AG04449 (cell line): Measurements from ENCODE around the gene TM9SF4.

Experiments used
- CTCF ChIA-PET: fragments of 350-600 bp; formaldehyde crosslinking; extraction: SDS; loops from one replicate; lab custom pipeline; 2021; ENCODE audit warnings: antibody characterized with exemption; lab: Yijun Ruan, JAX
- POLR2A ChIA-PET: fragments of 400-600, 350-600 bp; formaldehyde crosslinking; extraction: SDS; loops from one replicate; lab custom pipeline; 2020; ENCODE audit warnings: antibody characterized with exemption, inconsistent platforms; lab: Yijun Ruan, JAX
- DNase-seq: peaks from one replicate; pipeline ENCODE4 v3.0.0-alpha.2; 2010; ENCODE audit warnings: low read depth, low spot score
- H3K4me3 ChIP-seq: 2 replicates; pipeline ENCODE4 v1.5.1; 2011; ENCODE audit warnings: low read depth, mild to moderate bottlenecking, control low read depth, low read length
- TF ChIP-seq, protein P1 (sequence below): IDR thresholded peaks from one replicate; pipeline ENCODE4 v1.5.1; 2011; ENCODE audit warnings: mild to moderate bottlenecking, moderate library complexity, low read length, control low read depth, inconsistent platforms; ENCODE audit not compliant: insufficient read depth; ENCODE audit errors: missing control alignments

Gene TM9SF4

DNA sequence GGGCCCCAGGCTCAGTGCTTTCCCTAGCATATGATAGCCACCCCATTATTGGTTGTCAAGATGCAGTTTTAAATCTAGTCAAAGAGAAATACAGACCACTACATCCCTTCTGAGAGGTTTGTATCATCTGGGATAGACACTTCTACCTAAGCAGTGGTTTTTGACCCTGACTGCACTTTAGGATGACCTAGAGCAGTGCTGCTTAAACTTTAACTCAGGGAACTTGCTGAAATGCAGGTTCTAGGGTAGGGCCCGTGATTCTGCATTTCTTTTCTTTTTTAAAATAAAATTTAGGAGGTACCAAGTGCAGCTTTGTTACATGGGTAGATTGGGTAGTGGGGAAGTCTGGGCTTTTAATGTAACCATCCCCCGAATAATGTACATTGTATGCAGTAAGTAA, 18.7 kb downstream of the TM9SF4 start:
- POLR2A ChIA-PET, result no interaction called here
- CTCF ChIA-PET, result interaction anchor here (0.7 kb wide), 1 partner anchor 39 kb away, joined by 3 read pairs; no protein-coding TSS in a partner anchor
- no peak for DNase-seq
- H3K4me3 ChIP-seq, result no peak overlapping the region
- TF ChIP-seq, protein P1, sequence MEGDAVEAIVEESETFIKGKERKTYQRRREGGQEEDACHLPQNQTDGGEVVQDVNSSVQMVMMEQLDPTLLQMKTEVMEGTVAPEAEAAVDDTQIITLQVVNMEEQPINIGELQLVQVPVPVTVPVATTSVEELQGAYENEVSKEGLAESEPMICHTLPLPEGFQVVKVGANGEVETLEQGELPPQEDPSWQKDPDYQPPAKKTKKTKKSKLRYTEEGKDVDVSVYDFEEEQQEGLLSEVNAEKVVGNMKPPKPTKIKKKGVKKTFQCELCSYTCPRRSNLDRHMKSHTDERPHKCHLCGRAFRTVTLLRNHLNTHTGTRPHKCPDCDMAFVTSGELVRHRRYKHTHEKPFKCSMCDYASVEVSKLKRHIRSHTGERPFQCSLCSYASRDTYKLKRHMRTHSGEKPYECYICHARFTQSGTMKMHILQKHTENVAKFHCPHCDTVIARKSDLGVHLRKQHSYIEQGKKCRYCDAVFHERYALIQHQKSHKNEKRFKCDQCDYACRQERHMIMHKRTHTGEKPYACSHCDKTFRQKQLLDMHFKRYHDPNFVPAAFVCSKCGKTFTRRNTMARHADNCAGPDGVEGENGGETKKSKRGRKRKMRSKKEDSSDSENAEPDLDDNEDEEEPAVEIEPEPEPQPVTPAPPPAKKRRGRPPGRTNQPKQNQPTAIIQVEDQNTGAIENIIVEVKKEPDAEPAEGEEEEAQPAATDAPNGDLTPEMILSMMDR, result no peak

DNA sequence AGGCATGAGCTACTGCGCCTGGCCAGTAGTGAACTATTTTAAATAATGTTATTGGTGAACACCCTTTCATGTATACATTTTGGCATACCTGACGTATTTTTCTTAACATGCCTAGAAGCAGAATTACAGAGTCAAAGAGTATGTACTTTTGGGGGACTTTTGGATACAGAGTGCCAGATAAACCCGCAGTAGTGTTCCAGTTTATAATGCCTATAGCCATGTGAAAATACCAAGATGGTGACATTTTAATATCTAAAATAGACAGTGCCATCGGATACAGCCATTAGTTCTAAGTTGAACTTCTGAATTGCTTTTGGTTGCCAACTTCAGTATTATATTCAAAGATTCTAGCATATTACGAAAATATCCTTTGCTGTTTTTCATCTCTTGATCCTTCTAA, 20.3 kb downstream of the TM9SF4 start:
- no peak for DNase-seq
- TF ChIP-seq, protein P1, result no peak
- H3K4me3 ChIP-seq, result no peak overlapping the region
- POLR2A ChIA-PET, result no interaction called here
- CTCF ChIA-PET, result interaction anchor here (1.2 kb wide), 1 partner anchor 296 kb away, joined by 3 read pairs; no protein-coding TSS in a partner anchor

DNA sequence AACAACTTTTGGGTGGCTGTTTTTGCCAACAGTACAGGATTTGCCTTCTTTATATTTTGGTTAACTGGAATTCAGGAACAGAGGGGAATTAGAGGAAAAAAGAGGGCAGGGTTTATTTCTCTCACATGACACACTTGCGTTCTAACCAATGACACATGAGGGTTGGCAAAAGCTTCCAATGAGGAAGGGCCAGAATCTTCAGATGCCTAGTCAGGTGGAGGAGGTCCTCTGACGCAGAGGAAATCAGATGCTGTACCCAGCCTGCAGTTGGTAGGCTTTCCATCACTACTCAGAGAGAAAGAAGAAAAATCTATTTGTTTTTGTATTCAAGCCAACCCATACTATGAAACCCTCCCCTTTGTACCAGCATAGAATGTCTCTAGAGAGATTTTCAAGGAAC, 20.8 kb downstream of the TM9SF4 start:
- ChIA-PET CTCF (no interaction called here), POLR2A (no interaction called here)
- no peak for DNase-seq
- TF ChIP-seq, protein P1, result no peak
- no peak overlapping the region for H3K4me3 ChIP-seq

DNA sequence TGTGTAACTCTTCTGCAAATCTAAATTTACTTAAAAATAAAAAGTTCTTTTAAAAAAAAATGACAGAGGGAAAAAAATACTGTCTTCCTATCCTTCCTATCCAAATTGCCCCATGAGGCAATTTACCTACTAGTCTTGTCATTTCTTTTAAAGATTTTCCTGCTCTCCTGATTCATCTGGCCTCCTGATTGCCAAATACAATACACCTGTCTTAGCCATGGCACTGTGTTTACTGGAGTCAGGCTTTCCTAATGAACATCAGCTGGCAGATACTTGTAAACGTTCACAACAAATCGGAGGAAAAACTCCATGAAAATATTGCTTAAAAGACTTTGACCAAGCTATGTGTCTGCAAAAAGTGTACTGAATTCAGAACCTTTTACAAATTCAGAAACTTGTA, 21.5 kb downstream of the TM9SF4 start:
- no peak overlapping the region for H3K4me3 ChIP-seq
- ChIA-PET CTCF (no interaction called here), POLR2A (no interaction called here)
- TF ChIP-seq, protein P1, result no peak
- DNase-seq, result no peak

DNA sequence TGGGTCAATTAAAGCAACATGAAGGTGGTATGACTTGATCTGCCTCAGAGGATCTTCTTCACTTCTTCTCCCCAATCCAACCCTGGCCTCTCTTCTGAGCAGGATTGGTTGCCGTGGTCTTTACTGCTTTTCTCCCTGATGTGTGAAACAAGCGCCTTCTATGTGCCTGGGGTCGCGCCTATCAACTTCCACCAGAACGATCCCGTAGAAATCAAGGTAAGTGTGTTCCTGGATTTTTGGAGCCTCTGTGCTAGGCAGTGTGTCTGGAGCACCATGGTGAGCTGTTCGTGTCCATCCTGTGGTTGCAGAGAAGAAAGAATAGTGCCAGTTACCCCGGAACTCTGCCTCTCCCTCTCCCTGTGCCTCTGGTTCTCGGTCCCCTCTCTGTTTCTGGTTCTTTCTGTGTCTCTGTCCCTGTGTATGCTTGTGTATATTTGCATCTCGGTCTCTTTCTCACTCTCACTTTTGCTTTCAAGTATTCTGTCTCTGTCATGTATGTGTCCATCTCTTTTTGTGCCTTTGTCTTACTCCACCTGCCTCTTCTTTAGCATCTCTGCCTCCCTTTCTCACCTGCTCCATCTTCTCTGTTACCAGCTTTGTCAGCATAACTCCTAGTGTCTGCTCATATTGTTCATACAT, 23.5 kb downstream of the TM9SF4 start:
- no peak for DNase-seq
- CTCF ChIA-PET, result no interaction called here
- POLR2A ChIA-PET, result no interaction called here
- TF ChIP-seq, protein P1, result no peak
- H3K4me3 ChIP-seq, result no peak overlapping the region

DNA sequence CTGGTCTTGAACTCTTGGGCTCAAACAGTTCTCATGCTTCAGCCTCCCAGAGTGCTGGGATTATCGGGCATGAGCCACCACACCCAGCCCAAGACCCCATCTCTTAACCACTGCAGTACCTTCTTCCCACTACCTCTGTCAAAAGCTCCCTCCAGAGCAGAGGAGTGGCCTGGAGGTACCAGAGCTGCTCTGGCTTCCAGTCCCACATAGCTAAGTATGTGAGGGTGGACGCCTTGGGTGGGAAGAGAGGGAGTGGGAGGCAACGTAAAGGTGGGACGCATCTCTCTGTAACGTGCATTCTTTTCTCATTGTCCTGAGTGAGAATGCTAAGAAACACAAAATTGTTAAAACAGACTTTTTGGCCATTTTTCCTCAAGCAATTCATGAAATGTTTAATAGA, 24.5 kb downstream of the TM9SF4 start:
- ChIA-PET POLR2A (no interaction called here), CTCF (interaction anchor here (0.7 kb wide), 1 partner anchor 21 kb away, joined by 3 read pairs; no protein-coding TSS in a partner anchor)
- DNase-seq, result no peak
- no peak overlapping the region for H3K4me3 ChIP-seq
- TF ChIP-seq, protein P1, result no peak
